H1 (cell line): ENCODE data around the gene DOCK9. TPM values are rescaled to one million over a fixed set of nuclear protein-coding genes. Genes with fewer than 3 reads are reported as not detected.

Source experiments
- CEBPB ChIP-seq: IDR thresholded peaks from 2 replicates; pipeline ENCODE4 v1.6.1; 2012; ENCODE audit warnings: low read depth, low read length
- KDM4A ChIP-seq: IDR thresholded peaks from one replicate; pipeline ENCODE4 v1.7.1; 2012; ENCODE audit warnings: low read depth, mild to moderate bottlenecking, moderate library complexity, low read length, inconsistent platforms; ENCODE audit not compliant: severe bottlenecking
- POLR2AphosphoS5 ChIP-seq: IDR thresholded peaks from 2 replicates; pipeline ENCODE4 v1.6.1; 2011; ENCODE audit warnings: low read depth, low read length
- RNF2 ChIP-seq: fragments of 200-900, 300-1000 bp; sonication (generic); IDR thresholded peaks from 2 replicates; pipeline ENCODE4 v1.7.1; 2016; ENCODE audit warnings: borderline replicate concordance, low read depth, mild to moderate bottlenecking, antibody characterized with exemption, low read length; ENCODE audit not compliant: poor library complexity, severe bottlenecking; ENCODE audit errors: missing control alignments
- YY1 ChIP-seq: IDR thresholded peaks from 2 replicates; pipeline ENCODE4 v1.6.1; 2011; ENCODE audit warnings: low read depth, mild to moderate bottlenecking, low read length
- polyA plus RNA-seq, 7 experiments: library from polyadenylated mRNA; depleted of rRNA in 3 of 7; stranded (reverse) in 5 of 7; unstranded in 2 of 7; fragments of >200 nt in 5 of 7; fragments of 200-250 nt in 2 of 7; gene quantifications; 1 replicate in 5 of 7; 2 replicates in 1 of 7; 4 replicates in 1 of 7; pipeline versions ENCODE4 v1.2.1 to v1.2.3, GENCODE V29; 2011 to 2013; ENCODE audit warnings: missing spikeins in 2 of 7, mixed read lengths in 2 of 7
- total RNA-seq: library from RNA; stranded (reverse); fragmentation: NEBNext Ultra II Directional; extraction: Animal tissue kit (Norgen Biotek cat#: 25700); gene quantifications from 2 replicates; pipeline ENCODE4 v1.2.1, GENCODE V29; 2021
- TF ChIP-seq, protein P1 (sequence below): fragments of 300-600 bp; sonication (generic); IDR thresholded peaks from 2 replicates; pipeline ENCODE4 v1.7.1; 2012; ENCODE audit warnings: low read length, moderate library complexity, mild to moderate bottlenecking, inconsistent platforms; ENCODE audit not compliant: insufficient replicate concordance

The DOCK9 gene
- total and polyA plus RNA-seq, 2 of the 8 experiments (the other 6 are each of a cell fraction or from before 2014, with no cell fraction given) = 21.6 to 31.5 TPM

GRCh38 chr13:98941536-98941935 is 36.3 kb downstream of the DOCK9 start (continued):
- TF ChIP-seq POLR2AphosphoS5 (no peak), CEBPB (no peak), YY1 (no peak), KDM4A (no peak), RNF2 (no peak)
- TF ChIP-seq, protein P1, sequence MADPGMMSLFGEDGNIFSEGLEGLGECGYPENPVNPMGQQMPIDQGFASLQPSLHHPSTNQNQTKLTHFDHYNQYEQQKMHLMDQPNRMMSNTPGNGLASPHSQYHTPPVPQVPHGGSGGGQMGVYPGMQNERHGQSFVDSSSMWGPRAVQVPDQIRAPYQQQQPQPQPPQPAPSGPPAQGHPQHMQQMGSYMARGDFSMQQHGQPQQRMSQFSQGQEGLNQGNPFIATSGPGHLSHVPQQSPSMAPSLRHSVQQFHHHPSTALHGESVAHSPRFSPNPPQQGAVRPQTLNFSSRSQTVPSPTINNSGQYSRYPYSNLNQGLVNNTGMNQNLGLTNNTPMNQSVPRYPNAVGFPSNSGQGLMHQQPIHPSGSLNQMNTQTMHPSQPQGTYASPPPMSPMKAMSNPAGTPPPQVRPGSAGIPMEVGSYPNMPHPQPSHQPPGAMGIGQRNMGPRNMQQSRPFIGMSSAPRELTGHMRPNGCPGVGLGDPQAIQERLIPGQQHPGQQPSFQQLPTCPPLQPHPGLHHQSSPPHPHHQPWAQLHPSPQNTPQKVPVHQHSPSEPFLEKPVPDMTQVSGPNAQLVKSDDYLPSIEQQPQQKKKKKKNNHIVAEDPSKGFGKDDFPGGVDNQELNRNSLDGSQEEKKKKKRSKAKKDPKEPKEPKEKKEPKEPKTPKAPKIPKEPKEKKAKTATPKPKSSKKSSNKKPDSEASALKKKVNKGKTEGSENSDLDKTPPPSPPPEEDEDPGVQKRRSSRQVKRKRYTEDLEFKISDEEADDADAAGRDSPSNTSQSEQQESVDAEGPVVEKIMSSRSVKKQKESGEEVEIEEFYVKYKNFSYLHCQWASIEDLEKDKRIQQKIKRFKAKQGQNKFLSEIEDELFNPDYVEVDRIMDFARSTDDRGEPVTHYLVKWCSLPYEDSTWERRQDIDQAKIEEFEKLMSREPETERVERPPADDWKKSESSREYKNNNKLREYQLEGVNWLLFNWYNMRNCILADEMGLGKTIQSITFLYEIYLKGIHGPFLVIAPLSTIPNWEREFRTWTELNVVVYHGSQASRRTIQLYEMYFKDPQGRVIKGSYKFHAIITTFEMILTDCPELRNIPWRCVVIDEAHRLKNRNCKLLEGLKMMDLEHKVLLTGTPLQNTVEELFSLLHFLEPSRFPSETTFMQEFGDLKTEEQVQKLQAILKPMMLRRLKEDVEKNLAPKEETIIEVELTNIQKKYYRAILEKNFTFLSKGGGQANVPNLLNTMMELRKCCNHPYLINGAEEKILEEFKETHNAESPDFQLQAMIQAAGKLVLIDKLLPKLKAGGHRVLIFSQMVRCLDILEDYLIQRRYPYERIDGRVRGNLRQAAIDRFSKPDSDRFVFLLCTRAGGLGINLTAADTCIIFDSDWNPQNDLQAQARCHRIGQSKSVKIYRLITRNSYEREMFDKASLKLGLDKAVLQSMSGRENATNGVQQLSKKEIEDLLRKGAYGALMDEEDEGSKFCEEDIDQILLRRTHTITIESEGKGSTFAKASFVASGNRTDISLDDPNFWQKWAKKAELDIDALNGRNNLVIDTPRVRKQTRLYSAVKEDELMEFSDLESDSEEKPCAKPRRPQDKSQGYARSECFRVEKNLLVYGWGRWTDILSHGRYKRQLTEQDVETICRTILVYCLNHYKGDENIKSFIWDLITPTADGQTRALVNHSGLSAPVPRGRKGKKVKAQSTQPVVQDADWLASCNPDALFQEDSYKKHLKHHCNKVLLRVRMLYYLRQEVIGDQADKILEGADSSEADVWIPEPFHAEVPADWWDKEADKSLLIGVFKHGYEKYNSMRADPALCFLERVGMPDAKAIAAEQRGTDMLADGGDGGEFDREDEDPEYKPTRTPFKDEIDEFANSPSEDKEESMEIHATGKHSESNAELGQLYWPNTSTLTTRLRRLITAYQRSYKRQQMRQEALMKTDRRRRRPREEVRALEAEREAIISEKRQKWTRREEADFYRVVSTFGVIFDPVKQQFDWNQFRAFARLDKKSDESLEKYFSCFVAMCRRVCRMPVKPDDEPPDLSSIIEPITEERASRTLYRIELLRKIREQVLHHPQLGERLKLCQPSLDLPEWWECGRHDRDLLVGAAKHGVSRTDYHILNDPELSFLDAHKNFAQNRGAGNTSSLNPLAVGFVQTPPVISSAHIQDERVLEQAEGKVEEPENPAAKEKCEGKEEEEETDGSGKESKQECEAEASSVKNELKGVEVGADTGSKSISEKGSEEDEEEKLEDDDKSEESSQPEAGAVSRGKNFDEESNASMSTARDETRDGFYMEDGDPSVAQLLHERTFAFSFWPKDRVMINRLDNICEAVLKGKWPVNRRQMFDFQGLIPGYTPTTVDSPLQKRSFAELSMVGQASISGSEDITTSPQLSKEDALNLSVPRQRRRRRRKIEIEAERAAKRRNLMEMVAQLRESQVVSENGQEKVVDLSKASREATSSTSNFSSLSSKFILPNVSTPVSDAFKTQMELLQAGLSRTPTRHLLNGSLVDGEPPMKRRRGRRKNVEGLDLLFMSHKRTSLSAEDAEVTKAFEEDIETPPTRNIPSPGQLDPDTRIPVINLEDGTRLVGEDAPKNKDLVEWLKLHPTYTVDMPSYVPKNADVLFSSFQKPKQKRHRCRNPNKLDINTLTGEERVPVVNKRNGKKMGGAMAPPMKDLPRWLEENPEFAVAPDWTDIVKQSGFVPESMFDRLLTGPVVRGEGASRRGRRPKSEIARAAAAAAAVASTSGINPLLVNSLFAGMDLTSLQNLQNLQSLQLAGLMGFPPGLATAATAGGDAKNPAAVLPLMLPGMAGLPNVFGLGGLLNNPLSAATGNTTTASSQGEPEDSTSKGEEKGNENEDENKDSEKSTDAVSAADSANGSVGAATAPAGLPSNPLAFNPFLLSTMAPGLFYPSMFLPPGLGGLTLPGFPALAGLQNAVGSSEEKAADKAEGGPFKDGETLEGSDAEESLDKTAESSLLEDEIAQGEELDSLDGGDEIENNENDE = no peak
- TF ChIP-seq, all 59 proteins: peak for 0
